SK-N-SH (cell line): Measurements from ENCODE around the gene MAPK11.

Experiments used
- CHD2 ChIP-seq: fragments of 150-350 bp; IDR thresholded peaks from 2 replicates; pipeline ENCODE4 v1.6.1; 2018; ENCODE audit warnings: low read length; ENCODE audit not compliant: partially characterized antibody
- CTCF ChIP-seq: fragments of 200-600 bp; sonication (generic); IDR thresholded peaks from 2 replicates; pipeline ENCODE4 v1.6.1; 2017; ENCODE audit warnings: antibody characterized with exemption, mild to moderate bottlenecking, moderate library complexity
- GABPA ChIP-seq: IDR thresholded peaks from 2 replicates; pipeline ENCODE4 v1.4.0; 2012; ENCODE audit warnings: low read depth, mild to moderate bottlenecking
- MAX ChIP-seq: IDR thresholded peaks from 2 replicates; pipeline ENCODE4 v1.4.0; 2012; ENCODE audit warnings: low read depth
- POLR2AphosphoS5 ChIP-seq: IDR thresholded peaks from 2 replicates; pipeline ENCODE4 v1.6.1; 2012; ENCODE audit warnings: low read depth, low read length
- RAD21 ChIP-seq: IDR thresholded peaks from 2 replicates; pipeline ENCODE4 v1.6.1; 2012; ENCODE audit warnings: mild to moderate bottlenecking, low read length
- RFX5 ChIP-seq: IDR thresholded peaks from 2 replicates; pipeline ENCODE4 v1.6.1; 2012; ENCODE audit warnings: mild to moderate bottlenecking, improper control_type of control experiment, low read length
- SIN3A ChIP-seq: IDR thresholded peaks from 2 replicates; pipeline ENCODE4 v1.6.1; 2012; ENCODE audit warnings: low read depth, mild to moderate bottlenecking, low read length, moderate library complexity, borderline replicate concordance
- SMC3 ChIP-seq: IDR thresholded peaks from 2 replicates; pipeline ENCODE4 v1.6.1; 2012; ENCODE audit warnings: low read depth, low read length, improper control_type of control experiment
- YY1 ChIP-seq: IDR thresholded peaks from 2 replicates; pipeline ENCODE4 v1.4.0; 2012; ENCODE audit warnings: low read depth, mild to moderate bottlenecking

- TF ChIP-seq CTCF: no peak
- no peak for TF ChIP-seq POLR2AphosphoS5
- TF ChIP-seq RFX5: no peak
- TF ChIP-seq YY1: no peak
- no peak for TF ChIP-seq MAX
- no peak for TF ChIP-seq RAD21
- no peak for TF ChIP-seq GABPA
- no peak for TF ChIP-seq SMC3
- no peak for TF ChIP-seq SIN3A
- TF ChIP-seq CHD2: no peak
These were observed 29.8 kb upstream of the MAPK11 start for GRCh38 chr22:50299785-50300619.
